Measurements from ENCODE around the gene B3GNT5.

Gene B3GNT5

GRCh38 chr3:183247011-183247589 lies 6.0 kb upstream of the B3GNT5 start:
- TF ChIP-seq ZNF366 (tag by site-specific recombination; conservative IDR thresholded peaks at IDR 0.05) (no peak), ZNF670 (tag by site-specific recombination; IDR thresholded peaks at IDR 0.05; ENCODE audit: low read depth) (no peak), ATF2 (tag by site-specific recombination; IDR thresholded peaks at IDR 0.05; ENCODE audit: low read depth) (no peak), ZSCAN23 (tag by site-specific recombination; IDR thresholded peaks at IDR 0.05) (no peak), MZF1 (tag by site-specific recombination; IDR thresholded peaks at IDR 0.05; ENCODE audit: borderline replicate concordance) (no peak), ZXDB (tag by site-specific recombination; IDR thresholded peaks at IDR 0.05) (no peak), ZNF692 (tag by site-specific recombination; IDR thresholded peaks at IDR 0.05) (no peak), ZNF560 (tag by site-specific recombination; IDR thresholded peaks at IDR 0.05; ENCODE audit: borderline replicate concordance) (no peak), ZNF623 (tag by site-specific recombination; IDR thresholded peaks at IDR 0.05) (no peak), ZNF645 (tag by site-specific recombination; IDR thresholded peaks at IDR 0.05) (no peak), ZNF175 (tag by site-specific recombination; IDR thresholded peaks at IDR 0.05) (no peak), ZNF423 (tag by site-specific recombination; IDR thresholded peaks at IDR 0.05) (no peak), BCL11B (tag by site-specific recombination; IDR thresholded peaks at IDR 0.05; ENCODE audit: low read depth) (no peak), ZNF398 (tag by site-specific recombination; IDR thresholded peaks at IDR 0.05) (no peak), TRIM28 (IDR thresholded peaks at IDR 0.05; ENCODE audit: borderline replicate concordance, low read length) (no peak), ZNF449 (tag by site-specific recombination; IDR thresholded peaks at IDR 0.05) (no peak), ZNF544 (tag by site-specific recombination; IDR thresholded peaks at IDR 0.05) (no peak), ZNF660 (tag by site-specific recombination; IDR thresholded peaks at IDR 0.05) (no peak), ZBTB10 (tag by site-specific recombination; IDR thresholded peaks at IDR 0.05) (no peak), ZNF747 (tag by site-specific recombination; IDR thresholded peaks at IDR 0.05) (no peak)
- POLR2A ChIA-PET, result no interaction called here
- no peaks in the 10 kb centered on the region for H3K36me3 ChIP-seq (ENCODE audit: control insufficient read depth in 2 of 2, insufficient read depth in 1 of 2, low read length in 2 of 2)
- CTCF ChIA-PET, result no interaction called here
- H3K27ac ChIP-seq (ENCODE audit: extremely low read depth, low read depth, low read length), result no peak overlapping the region
- no peak overlapping the region for H3K4me3 ChIP-seq (ENCODE audit: low read depth, low read length)
- no peaks in the 10 kb centered on the region for H3K9me3 ChIP-seq (ENCODE audit: control insufficient read depth, insufficient read depth, low read depth, low read length)
- H3K4me1 ChIP-seq (ENCODE audit: control insufficient read depth, insufficient read depth, low read length), result no peaks in the 10 kb centered on the region

Measured in HEK293 (cell line).